Left renal pelvis (tissue), 4 donors: ENCODE measurements around the gene FAM222A. TPM values are rescaled to one million over a fixed set of nuclear protein-coding genes. Genes with fewer than 3 reads are reported as not detected.

ENCODE experiments used
- DNase-seq, 4 donors: peaks; one replicate each; pipeline ENCODE4 v3.0.0-alpha.2; 2013; ENCODE audit warnings: low read depth in 4 of 4, low spot score in 3 of 4
- polyA plus RNA-seq, 4 donors: library from polyadenylated mRNA; unstranded; fragments of 120-200 nt; gene quantifications; one replicate each; pipeline ENCODE4 v1.2.1, GENCODE V29; 2013; ENCODE audit not compliant: insufficient read length in 4 of 4

The FAM222A gene
- polyA plus RNA-seq, 4 donors = 2.1 to 10.1 (median 6.5) TPM

GRCh38 chr12:109735825-109736551 is 22.4 kb downstream of the FAM222A start:
- DNase-seq = no peak

GRCh38 chr12:109736552-109737108 is 23.0 kb downstream of the FAM222A start:
- peak in 1 of 4 donors; percentile 77 for DNase-seq

- no peak for DNase-seq
Observed at GRCh38 chr12:109737126-109737525, 23.5 kb downstream of the FAM222A start.

GRCh38 chr12:109737631-109738030 is 24.0 kb downstream of the FAM222A start:
- no peak for DNase-seq

- no peak for DNase-seq
Observed at GRCh38 chr12:109738209-109738608, 24.6 kb downstream of the FAM222A start.

- DNase-seq = no peak
Observed at GRCh38 chr12:109738878-109739665, 25.4 kb downstream of the FAM222A start.

- no peak for DNase-seq
Observed at GRCh38 chr12:109739747-109740693, 26.4 kb downstream of the FAM222A start.

- DNase-seq = no peak
Observed at GRCh38 chr12:109740694-109741245, 27.1 kb downstream of the FAM222A start.

GRCh38 chr12:109741286-109741969 is 27.8 kb downstream of the FAM222A start:
- no peak for DNase-seq

GRCh38 chr12:109741970-109742703 is 28.5 kb downstream of the FAM222A start:
- no peak for DNase-seq

- no peak for DNase-seq
Observed at GRCh38 chr12:109743076-109743910, 29.7 kb downstream of the FAM222A start.

GRCh38 chr12:109744026-109744425 is 30.4 kb downstream of the FAM222A start:
- DNase-seq = no peak

- DNase-seq = no peak
Observed at GRCh38 chr12:109744986-109745942, 31.6 kb downstream of the FAM222A start.

GRCh38 chr12:109752117-109753053 is 38.8 kb downstream of the FAM222A start:
- DNase-seq = no peak

- DNase-seq = no peak
Observed at GRCh38 chr12:109753054-109753401, 39.4 kb downstream of the FAM222A start.

- no peak for DNase-seq
Observed at GRCh38 chr12:109753959-109754358, 40.3 kb downstream of the FAM222A start.
